Fibroblast of villous mesenchyme (primary cell): ENCODE measurements around the gene IPO11. TPM values are rescaled to one million over a fixed set of nuclear protein-coding genes. Genes with fewer than 3 reads are reported as not detected.

Experiments
- DNase-seq: peaks from one replicate; pipeline ENCODE4 v3.0.0-alpha.2; 2010; ENCODE audit warnings: low read depth
- H3K4me3 ChIP-seq: 2 replicates; pipeline ENCODE4 v1.5.1; 2011; ENCODE audit warnings: low read depth, mild to moderate bottlenecking, low read length
- CTCF ChIP-seq: IDR thresholded peaks from 2 replicates; pipeline ENCODE4 v1.5.1; 2012; ENCODE audit warnings: low read depth, mild to moderate bottlenecking, low read length; ENCODE audit not compliant: insufficient read depth
- total RNA-seq: library from RNA; depleted of rRNA; stranded (reverse); fragments of >200 nt; gene quantifications from 2 replicates; pipeline ENCODE4 v1.2.3, GENCODE V29; 2012

IPO11 gene
- total RNA-seq, 1 donor = 34.5 TPM

- H3K4me3 ChIP-seq = peak overlapping the region; percentile 95
- no peak for TF ChIP-seq CTCF
- no peak for DNase-seq
Observed at GRCh38 chr5:62413711-62414110, 1.1 kb downstream of the IPO11 start.

- no peak overlapping the region for H3K4me3 ChIP-seq
- no peak for DNase-seq
- no peak for TF ChIP-seq CTCF
Observed at GRCh38 chr5:62418462-62419076, 6.0 kb downstream of the IPO11 start.

GRCh38 chr5:62419609-62420008, 7.0 kb downstream of the IPO11 start:
- no peak for DNase-seq
- H3K4me3 ChIP-seq = no peak overlapping the region
- TF ChIP-seq CTCF = no peak

- no peak for TF ChIP-seq CTCF
- DNase-seq = no peak
- no peak overlapping the region for H3K4me3 ChIP-seq
Observed at GRCh38 chr5:62421414-62421813, 8.9 kb downstream of the IPO11 start.

GRCh38 chr5:62424763-62425162, 12.2 kb downstream of the IPO11 start:
- H3K4me3 ChIP-seq = no peak overlapping the region
- no peak for TF ChIP-seq CTCF
- no peak for DNase-seq

GRCh38 chr5:62431735-62432620, 19.4 kb downstream of the IPO11 start:
- TF ChIP-seq CTCF = no peak
- DNase-seq = peak; percentile 48
- peak overlapping the region; percentile 36 for H3K4me3 ChIP-seq
